Central memory CD8-positive, alpha-beta T cell (primary cell): Measurements from ENCODE around the gene CENPF.

Source experiments
- ATAC-seq: fragments of 150-1000 bp; cut with Tn5 transposase; replicated peaks from 2 replicates; pipeline ENCODE4 v1.10.0; 2022; ENCODE audit warnings: mild to moderate bottlenecking, moderate FRiP score, moderate number of reproducible peaks; ENCODE audit not compliant: poor library complexity, severe bottlenecking; ENCODE audit errors: extremely low read depth
- DNase-seq, 2 donors: peaks; one replicate each; pipeline ENCODE4 v3.0.0; 2021; ENCODE audit warnings: low spot score in 2 of 2
- H3K27ac Mint-ChIP-seq: one replicate; pipeline ENCODE4 v1.8.0; 2022; ENCODE audit warnings: low read depth, mild to moderate bottlenecking, moderate library complexity, mixed read lengths
- H3K27me3 Mint-ChIP-seq: one replicate; pipeline ENCODE4 v1.8.0; 2022; ENCODE audit warnings: mixed read lengths
- H3K36me3 Mint-ChIP-seq: one replicate; pipeline ENCODE4 v1.8.0; 2022; ENCODE audit warnings: mild to moderate bottlenecking, moderate library complexity, mixed read lengths; ENCODE audit not compliant: insufficient read depth
- H3K4me1 Mint-ChIP-seq: one replicate; pipeline ENCODE4 v1.8.0; 2022; ENCODE audit warnings: mixed read lengths
- H3K4me3 Mint-ChIP-seq: one replicate; pipeline ENCODE4 v1.8.0; 2022; ENCODE audit warnings: mild to moderate bottlenecking, moderate library complexity, mixed read lengths
- H3K9me3 Mint-ChIP-seq: one replicate; pipeline ENCODE4 v1.8.0; 2022; ENCODE audit warnings: mixed read lengths

Gene CENPF

GRCh38 chr1:214685906-214686305 lies 82.9 kb downstream of the CENPF start:
- ATAC-seq (no peak), DNase-seq (no peak)
- H3K9me3 Mint-ChIP-seq: no peaks in the 10 kb centered on the region
- no peaks in the 10 kb centered on the region for H3K4me1 Mint-ChIP-seq
- no peak overlapping the region for H3K4me3 Mint-ChIP-seq
- H3K27me3 Mint-ChIP-seq: peaks cover 20% of the 10 kb centered on the region
- H3K36me3 Mint-ChIP-seq: peaks cover 2% of the 10 kb centered on the region
- H3K27ac Mint-ChIP-seq: no peak overlapping the region

DNA sequence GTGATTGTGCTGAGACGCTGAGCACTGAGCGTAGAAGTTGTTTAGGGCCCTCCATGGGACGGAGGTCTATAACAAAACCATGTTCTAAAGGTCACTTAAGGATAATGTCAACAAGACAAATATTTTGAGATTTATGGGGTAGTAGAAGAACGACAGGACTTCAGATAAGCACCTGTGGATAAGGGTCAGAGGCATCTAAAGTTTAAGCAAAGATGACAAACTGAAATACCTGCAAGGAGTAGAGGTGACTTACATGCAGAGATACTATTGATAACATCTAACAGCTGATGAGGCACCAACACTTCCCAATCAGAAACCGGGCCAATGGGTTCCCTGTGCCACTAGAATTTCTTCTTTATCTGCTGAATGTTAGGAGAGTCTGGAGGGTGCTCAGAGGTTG lies 83.5 kb downstream of the CENPF start:
- ATAC-seq: no peak
- H3K27me3 Mint-ChIP-seq: peaks cover 16% of the 10 kb centered on the region
- H3K27ac Mint-ChIP-seq: no peak overlapping the region

DNA sequence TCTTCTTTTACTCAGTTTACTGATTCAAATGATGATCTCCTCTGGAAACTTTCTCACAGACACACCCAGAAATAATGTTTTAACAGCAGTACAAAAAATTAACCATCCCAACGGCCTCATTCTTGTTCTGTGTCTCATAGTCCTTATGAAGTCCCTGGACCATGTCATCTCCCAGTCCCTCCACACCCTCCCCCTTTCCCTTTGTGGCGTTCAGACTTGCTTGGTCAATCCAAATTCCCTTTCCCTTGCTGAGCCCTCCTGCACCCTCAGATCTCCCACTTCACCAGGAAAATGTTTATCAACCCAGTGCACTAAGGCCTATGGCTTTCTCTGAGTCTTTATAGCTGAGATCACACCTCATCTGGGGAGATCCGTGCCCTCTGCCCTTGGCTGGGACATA lies 85.9 kb downstream of the CENPF start:
- peaks cover 1% of the 10 kb centered on the region for H3K36me3 Mint-ChIP-seq

More for the DNA sequence above, 83.5 kb downstream of the CENPF start:
- Mint-ChIP-seq H3K4me3 (no peak overlapping the region), H3K9me3 (no peaks in the 10 kb centered on the region), H3K4me1 (no peaks in the 10 kb centered on the region), H3K36me3 (peaks cover 2% of the 10 kb centered on the region)
- DNase-seq: no peak

DNA sequence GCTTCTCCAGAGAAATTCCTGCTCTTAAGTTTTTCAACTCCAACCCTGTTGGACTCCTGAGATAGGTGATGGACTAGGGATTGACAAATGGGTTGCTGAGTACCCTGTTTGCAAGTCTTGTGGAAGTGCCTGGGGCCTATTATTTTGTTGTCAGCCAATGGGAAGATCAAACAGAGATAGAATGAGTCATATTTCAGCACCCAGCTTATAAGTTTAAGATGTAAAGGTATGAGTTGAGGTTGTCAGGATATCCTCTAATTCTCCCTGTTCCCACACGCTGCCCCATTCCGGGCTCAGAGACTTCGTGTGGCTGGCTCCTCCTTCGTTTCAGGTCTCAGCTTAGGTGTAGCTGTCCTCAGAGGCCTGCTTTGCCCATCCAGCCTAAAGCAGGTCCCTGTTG lies 91.8 kb downstream of the CENPF start:
- no peak for ATAC-seq
- Mint-ChIP-seq H3K27me3 (peaks cover 15% of the 10 kb centered on the region), H3K4me3 (no peak overlapping the region), H3K4me1 (no peaks in the 10 kb centered on the region), H3K36me3 (peaks cover 1% of the 10 kb centered on the region), H3K27ac (no peak overlapping the region), H3K9me3 (peaks cover 6% of the 10 kb centered on the region)
- DNase-seq: no peak

More for the DNA sequence above, 85.9 kb downstream of the CENPF start:
- Mint-ChIP-seq H3K27me3 (peaks cover 21% of the 10 kb centered on the region), H3K4me3 (no peak overlapping the region), H3K9me3 (no peaks in the 10 kb centered on the region), H3K4me1 (no peaks in the 10 kb centered on the region), H3K27ac (no peak overlapping the region)
- ATAC-seq: no peak
- DNase-seq: no peak

- DNase-seq: no peak
- Mint-ChIP-seq H3K27ac (no peak overlapping the region), H3K4me3 (no peak overlapping the region), H3K36me3 (peaks cover 1% of the 10 kb centered on the region), H3K4me1 (no peaks in the 10 kb centered on the region), H3K27me3 (peaks cover 13% of the 10 kb centered on the region), H3K9me3 (peaks cover 6% of the 10 kb centered on the region)
- no peak for ATAC-seq
Observed at GRCh38 chr1:214698559-214698958, 95.6 kb downstream of the CENPF start.

DNA sequence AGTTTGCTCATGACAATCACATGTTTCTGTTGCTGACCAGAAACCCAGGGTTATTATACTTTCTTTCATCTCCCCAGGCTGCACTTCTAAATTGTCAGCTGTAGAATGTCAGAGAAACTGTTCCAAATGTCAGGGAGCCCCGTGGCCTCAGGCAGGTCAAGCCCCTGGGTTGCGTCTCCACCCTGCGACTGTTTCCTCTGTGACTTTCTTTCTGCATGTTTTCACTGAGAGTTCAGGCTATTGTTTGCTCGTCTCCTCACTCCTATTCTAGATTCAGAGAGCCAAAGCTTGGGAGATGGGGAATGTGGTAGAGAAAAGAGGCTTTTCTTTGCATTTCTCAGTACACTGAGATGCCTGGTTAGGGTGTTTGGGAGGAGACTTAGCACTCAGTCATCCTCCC lies 97.4 kb downstream of the CENPF start:
- Mint-ChIP-seq H3K9me3 (peaks cover 17% of the 10 kb centered on the region), H3K4me1 (no peaks in the 10 kb centered on the region), H3K4me3 (no peak overlapping the region), H3K27me3 (no peaks in the 10 kb centered on the region), H3K27ac (no peak overlapping the region), H3K36me3 (peaks cover 1% of the 10 kb centered on the region)
- no peak for ATAC-seq
- no peak for DNase-seq

GRCh38 chr1:214702556-214702955 lies 99.6 kb downstream of the CENPF start:
- Mint-ChIP-seq H3K4me3 (no peak overlapping the region), H3K27me3 (no peaks in the 10 kb centered on the region), H3K36me3 (peaks cover 1% of the 10 kb centered on the region), H3K27ac (no peak overlapping the region), H3K9me3 (peaks cover 15% of the 10 kb centered on the region), H3K4me1 (no peaks in the 10 kb centered on the region)
- DNase-seq: no peak
- ATAC-seq: no peak

DNA sequence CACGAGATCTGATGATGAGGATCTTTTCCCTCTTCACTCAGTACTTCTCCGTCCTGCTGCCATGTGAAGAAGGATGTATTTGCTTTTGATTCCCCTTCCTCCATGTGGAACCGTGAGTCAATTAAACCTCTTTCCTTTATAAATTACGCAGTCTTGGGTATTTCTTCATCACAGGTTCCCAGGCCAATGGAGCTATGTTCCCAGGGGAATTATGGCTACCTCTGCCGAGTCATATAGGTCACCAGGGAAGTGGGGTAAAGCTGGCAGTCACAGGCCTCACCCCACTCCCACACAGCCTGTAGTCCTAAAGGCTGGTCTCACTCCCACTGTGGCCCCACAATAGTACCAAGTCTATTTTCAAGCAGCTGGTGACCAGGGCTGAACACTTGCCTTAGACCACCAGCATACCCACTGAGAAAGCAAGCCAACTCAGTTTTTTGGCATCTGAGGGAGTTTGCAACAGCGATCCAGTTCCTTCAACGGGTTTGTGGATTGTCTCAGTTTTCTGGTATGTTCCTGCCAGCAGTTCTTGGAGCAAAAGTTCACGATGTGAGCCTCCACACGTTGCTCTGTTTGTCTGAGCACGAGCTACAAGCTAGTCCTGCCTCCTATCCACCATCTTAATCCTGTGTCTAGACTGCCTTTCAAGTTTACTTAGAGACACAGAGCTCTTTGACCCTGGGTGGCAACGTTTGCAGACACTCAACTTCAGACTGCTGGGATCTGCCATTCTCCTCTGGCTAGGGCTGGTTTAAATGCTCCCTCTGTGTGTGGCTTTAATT lies 104.5 kb downstream of the CENPF start:
- Mint-ChIP-seq H3K9me3 (peaks cover 11% of the 10 kb centered on the region), H3K27ac (no peak overlapping the region), H3K36me3 (no peaks in the 10 kb centered on the region), H3K4me3 (no peak overlapping the region), H3K27me3 (no peaks in the 10 kb centered on the region), H3K4me1 (no peaks in the 10 kb centered on the region)
- DNase-seq (no peak), ATAC-seq (no peak)

- no peak overlapping the region for H3K27ac Mint-ChIP-seq
- no peaks in the 10 kb centered on the region for H3K27me3 Mint-ChIP-seq
- no peak for DNase-seq
- no peaks in the 10 kb centered on the region for H3K36me3 Mint-ChIP-seq
- no peaks in the 10 kb centered on the region for H3K4me1 Mint-ChIP-seq
- no peak for ATAC-seq
- H3K9me3 Mint-ChIP-seq: peaks cover 11% of the 10 kb centered on the region
- no peak overlapping the region for H3K4me3 Mint-ChIP-seq
Observed at GRCh38 chr1:214708321-214708955, 105.4 kb downstream of the CENPF start.

DNA sequence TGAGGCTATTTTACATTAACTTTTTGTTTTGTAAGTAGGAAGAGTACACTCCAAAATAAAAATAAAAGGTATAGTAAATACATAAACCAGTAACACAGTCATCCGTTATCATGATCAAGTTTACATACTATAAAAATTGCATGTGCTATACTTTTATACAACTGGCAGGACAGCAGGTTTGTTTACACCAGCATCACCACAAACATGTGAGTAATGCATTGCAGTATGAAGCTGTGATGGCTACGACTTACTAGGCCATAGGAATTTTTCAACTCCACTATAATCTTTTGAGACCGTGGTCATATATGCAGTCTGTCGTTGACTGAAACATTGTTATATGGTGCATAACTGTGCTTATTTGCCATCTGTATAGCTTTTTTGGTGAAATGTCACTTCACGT lies 106.2 kb downstream of the CENPF start:
- DNase-seq (no peak), ATAC-seq (no peak)
- Mint-ChIP-seq H3K27ac (no peak overlapping the region), H3K4me3 (no peak overlapping the region), H3K9me3 (peaks cover 12% of the 10 kb centered on the region), H3K27me3 (peaks cover 6% of the 10 kb centered on the region), H3K36me3 (no peaks in the 10 kb centered on the region), H3K4me1 (no peaks in the 10 kb centered on the region)

GRCh38 chr1:214712737-214713136 lies 109.7 kb downstream of the CENPF start:
- Mint-ChIP-seq H3K27ac (no peak overlapping the region), H3K4me3 (no peak overlapping the region), H3K9me3 (peaks cover 7% of the 10 kb centered on the region), H3K27me3 (peaks cover 23% of the 10 kb centered on the region), H3K4me1 (no peaks in the 10 kb centered on the region), H3K36me3 (no peaks in the 10 kb centered on the region)
- no peak for DNase-seq
- ATAC-seq: no peak
